T follicular helper cell (primary cell): ENCODE measurements around the gene CLK4.

Experiments
- DNase-seq: peaks from one replicate; pipeline ENCODE4 v3.0.0-alpha.2; 2020; ENCODE audit warnings: low read depth

Gene CLK4

DNA sequence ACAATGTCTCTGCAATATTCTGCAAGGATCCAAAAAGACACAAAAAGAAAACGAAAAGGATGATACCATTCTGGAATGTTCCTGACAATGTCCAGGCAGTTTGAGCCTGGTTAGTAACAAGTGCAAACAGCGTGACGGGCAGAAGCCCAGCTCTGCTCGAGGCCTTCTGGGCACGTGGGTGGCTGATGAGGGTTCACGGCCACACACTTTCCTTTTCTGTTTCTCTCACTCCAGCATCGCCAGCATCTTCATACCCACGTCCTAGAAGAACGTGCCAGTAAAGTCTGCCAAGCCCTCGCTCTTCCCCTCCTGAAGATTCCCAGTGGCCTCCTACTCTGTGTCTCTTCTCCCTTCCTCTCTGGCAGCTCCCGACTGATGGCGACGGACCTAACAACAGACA is 73.3 kb downstream of the CLK4 start:
- no peak for DNase-seq
